DMS 273 (cell line): ENCODE results near the gene ECHDC3.
"Not testable (repeated sequence)": the region's sequence is repeated elsewhere in the genome, so short reads cannot be mapped to it uniquely, and the experiment has no call there.

ENCODE experiments used
- DNase-seq: peaks from one replicate; lab custom pipeline; 2025; ENCODE audit not compliant: unreplicated experiment; lab: John Stamatoyannopoulos, UW

The ECHDC3 gene

GRCh38 chr10:11715815-11716494 lies 26.2 kb upstream of the ECHDC3 start:
- no peak for DNase-seq

DNA sequence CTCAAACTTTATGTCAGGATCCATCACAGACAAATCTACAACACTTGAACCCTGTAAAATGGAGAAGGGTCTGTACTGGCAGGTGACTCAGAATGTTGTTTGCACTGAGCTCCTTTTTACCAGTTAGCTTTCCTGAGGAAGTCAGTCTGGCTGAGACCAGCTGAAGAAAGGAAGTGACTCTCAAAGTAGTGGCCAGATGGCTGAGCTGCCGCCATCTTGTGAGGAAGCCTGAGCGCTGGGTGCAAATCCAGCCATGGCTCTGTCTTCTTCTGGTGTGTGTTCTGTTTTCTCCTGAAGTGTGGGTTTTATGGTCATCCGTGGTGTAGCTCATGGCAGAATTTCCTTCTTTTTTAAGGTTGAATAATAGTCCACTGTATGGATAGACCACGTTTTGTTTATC lies 25.5 kb upstream of the ECHDC3 start:
- no peak for DNase-seq

GRCh38 chr10:11719496-11720259 lies 22.5 kb upstream of the ECHDC3 start:
- DNase-seq, result no peak

DNA sequence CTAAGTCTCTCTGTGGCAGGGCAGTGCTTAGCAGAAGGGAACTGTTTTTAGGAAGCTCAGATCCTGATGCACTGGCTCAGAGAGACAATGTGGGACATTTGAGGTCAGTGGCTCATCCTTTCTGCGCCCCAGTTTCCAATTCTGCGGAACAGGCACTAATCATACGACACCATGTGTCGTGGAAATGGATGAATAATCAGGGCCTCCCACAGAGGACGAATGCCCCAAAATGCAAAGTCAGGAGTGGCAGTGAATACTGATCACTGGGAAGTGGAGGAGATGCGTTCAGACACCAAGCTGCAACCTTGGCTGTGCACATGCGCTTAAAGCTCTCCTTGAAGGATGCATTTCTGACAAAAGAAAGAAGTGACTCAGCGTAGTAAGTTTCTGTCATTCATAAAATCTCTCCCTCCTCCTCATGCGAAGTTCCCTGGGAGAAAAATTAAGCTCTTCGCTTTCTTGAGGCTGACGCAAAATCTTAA lies 21.9 kb upstream of the ECHDC3 start:
- DNase-seq, result no peak

DNA sequence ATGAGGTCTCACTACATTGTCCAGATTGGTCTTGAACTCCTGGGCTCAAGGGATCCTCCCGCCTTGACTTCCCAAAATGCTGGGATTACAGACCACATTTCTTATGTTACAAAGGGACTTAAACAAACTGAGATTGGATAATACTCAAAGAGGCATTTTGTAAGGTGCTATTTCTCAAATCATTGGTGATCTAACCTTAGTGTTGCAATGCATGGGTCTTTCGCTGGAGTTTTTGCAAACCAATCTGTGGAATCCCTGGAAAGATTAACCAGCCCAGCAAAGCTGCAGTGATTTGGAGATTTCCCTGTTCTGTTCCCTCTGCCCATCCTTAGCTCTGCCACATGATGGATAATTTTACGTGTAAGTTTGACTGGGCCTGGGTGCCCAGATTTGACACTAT lies 20.4 kb upstream of the ECHDC3 start:
- no peak for DNase-seq

DNA sequence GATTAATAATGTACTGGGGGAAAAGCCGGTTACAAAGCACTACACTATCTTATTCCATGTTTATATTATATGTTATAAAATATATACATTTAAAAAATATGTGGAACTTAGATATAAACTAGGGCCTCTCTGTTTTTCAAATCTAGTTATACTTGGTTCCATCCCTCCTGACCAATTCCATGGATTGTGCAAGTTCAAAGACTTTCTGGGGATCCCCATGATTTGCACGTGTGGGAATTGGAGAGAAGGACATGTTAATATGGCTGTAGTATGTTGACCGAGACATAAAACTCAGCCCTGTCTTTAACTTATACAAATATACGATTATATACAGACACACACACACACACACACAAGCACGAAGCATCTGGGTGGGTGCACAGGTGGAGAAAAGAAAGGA lies 18.8 kb upstream of the ECHDC3 start:
- no peak for DNase-seq

DNA sequence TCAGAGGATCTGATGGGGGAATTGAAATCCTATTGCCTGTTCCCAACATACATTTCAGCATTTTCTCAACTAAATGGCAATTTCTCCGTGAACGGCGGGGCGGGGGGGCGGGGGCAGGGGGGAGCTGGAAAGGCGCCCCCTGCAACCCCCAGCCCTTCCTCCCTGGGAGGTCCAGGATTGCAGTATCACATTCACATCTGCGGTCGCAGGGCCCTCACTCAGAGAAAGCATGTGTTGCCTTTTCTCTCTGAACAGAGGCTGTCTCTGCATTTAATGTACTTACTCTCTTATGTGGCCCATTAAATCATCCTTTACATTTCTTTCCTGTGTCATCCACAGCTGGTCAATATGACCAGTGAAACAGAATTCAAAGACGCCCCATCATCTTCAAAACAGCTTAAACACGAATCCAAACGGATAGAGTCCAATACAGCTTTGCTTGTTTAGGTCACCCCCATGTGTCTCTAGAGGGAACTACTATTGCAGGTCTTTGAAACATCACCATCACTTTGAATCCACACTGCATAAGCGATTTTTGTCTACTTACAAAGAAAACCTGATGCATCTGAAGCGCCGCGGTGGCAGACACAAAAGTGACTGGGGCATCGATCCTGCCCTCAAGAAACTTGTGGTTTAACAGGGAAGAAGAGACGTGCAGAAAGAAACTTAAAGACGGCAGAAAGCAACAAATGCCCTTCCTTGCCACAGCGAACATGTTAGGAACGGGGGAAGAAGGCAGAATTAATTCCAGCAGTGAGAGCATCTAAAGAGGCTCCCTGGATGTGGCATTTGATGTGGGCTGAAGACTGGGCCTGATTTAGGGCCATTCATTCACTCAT lies 17.0 kb upstream of the ECHDC3 start:
- peak; percentile 69 for DNase-seq

DNA sequence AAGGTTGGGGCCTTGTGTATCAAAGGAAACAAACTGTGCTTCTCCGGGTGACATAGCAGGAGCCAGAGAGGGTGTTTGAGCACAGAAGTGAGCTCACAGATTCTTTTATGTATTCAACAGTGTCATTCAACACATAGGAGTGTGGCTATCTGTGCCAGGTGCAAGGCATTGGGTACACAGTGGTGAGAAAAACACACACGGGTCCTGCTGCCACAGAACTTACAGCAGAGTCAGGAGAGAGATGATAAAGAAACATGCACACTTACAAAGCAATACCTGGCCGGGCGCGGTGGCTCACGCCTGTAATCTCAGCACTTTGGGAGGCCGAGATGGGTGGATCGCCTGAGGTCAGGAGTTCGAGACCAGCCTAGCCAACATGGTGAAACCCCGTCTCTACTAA lies 16.3 kb upstream of the ECHDC3 start:
- DNase-seq, result no peak

GRCh38 chr10:11727563-11727962 lies 14.6 kb upstream of the ECHDC3 start:
- DNase-seq, result no peak

DNA sequence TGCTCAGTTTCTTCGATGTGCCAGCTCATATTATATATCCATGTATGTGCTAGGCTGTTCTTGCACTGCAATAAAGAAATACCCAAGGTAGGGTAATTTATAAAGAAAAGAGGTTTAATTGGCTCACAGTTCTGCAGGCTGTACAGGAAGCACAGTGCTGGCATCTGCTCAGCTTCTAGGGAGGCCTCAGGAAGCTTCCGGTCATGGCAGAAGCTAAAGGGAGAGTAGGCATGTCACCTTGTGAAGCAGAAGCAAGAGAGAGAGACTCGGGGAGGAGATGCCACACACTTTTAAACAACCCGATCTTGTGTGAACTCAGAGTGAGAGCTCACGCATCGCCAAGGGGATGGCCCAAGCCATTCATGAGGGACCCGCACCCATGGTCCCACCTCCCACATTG lies 13.8 kb upstream of the ECHDC3 start:
- no peak for DNase-seq

- DNase-seq, result no peak
Observed at GRCh38 chr10:11729790-11730315, 12.3 kb upstream of the ECHDC3 start.

- no peak for DNase-seq
Observed at GRCh38 chr10:11730779-11731178, 11.4 kb upstream of the ECHDC3 start.

DNA sequence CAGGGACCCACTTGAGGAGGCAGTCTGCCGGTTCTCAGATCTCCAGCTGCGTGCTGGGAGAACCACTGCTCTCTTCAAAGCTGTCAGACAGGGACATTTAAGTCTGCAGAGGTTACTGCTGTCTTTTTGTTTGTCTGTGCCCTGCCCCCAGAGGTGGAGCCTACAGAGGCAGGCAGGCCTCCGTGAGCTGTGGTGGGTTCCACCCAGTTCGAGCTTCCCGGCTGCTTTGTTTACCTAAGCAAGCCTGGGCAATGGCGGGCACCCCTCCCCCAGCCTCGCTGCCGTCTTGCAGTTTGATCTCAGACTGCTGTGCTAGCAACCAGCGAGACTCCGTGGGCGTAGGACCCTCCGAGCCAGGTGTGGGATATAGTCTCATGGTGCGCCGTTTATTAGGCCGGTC lies 5.4 kb upstream of the ECHDC3 start:
- not testable (repeated sequence) for DNase-seq

DNA sequence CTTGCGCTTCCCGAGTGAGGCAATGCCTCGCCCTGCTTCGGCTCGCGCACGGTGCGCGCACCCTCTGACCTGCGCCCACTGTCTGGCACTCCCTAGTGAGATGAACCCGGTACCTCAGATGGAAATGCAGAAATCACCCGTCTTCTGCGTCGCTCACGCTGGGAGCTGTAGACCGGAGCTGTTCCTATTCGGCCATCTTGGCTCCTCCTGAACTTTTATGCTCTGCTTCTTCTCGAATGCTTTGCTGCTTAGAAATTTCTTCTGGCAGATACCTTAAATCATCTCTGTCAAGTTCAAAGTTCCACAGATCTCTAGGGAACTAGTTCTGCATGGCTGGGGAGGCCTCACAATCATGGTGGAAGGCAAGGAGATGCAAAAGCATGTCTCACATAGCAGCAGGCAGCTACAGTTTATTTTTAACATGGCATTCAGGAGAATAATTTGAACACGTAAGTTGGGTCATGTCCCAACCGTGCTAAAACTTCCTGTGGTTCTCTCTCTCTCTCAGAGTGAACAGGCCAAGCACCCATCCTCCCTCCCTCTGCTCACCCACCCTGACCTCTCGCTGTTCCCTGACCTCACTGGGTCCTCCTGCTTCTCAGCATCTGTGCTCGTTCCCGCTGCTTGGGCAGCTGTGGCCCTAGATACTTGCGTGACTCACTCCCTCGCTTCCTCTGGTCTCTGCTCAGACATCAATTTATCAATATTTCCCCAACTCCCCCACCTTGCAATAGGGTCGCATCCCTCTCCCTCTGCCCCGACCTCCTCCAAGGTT lies 4.7 kb upstream of the ECHDC3 start:
- not testable (repeated sequence) for DNase-seq

- DNase-seq, result no peak
Observed at GRCh38 chr10:11740907-11741306, 1.3 kb upstream of the ECHDC3 start.

DNA sequence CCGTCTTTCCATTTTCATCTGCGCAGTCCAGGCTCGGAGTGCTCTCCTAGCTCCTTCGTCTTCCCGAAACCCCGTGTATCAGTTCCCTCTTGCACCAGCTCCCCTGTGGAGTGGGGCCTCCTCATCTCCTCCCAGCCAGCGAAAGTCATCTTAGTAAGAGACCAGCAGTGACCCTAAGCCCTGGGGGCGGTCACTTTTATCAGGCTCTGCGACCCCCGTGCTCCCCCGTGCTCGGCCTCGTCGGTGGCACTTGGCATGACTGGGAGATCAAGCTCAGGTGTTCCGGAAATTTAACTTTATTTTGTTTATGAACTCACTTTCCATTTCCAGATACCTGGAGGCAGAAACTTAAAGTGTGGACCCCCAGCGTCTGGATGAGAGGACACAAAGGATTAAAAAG lies 574 bp upstream of the ECHDC3 start:
- no peak for DNase-seq

GRCh38 chr10:11742779-11743298 lies 657 bp downstream of the ECHDC3 start:
- DNase-seq, result peak; percentile 29

GRCh38 chr10:11743461-11744338 lies 1.5 kb downstream of the ECHDC3 start:
- DNase-seq, result no peak

DNA sequence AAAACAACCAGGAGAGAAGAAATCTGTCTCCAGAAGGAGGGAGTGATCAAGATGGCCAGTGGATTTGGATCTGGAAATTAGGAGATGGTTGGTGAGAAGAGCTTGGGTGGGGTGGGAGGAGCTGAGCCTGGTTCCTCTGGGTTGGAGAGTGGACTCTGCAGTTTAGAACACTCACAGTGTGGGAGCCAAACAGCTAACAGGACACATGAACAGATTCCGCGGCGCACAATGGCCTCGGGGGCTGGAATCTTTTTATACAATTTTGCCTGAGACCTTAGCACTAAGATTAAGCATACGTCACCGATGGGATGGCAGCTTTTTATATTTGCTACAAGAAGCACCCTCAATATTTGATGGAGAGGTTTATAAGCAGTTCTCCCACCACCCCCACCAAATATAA lies 2.9 kb downstream of the ECHDC3 start:
- no peak for DNase-seq
